ENCODE results near the gene SYT9.
A peak's percentile ranks its signal among the peaks of the same experiment; 100 is the strongest.

Gene SYT9

GRCh38 chr11:7451520-7451919 is 199.8 kb downstream of the SYT9 start:
- H3K4me3 ChIP-seq (ENCODE audit: low read depth, low read length) = no peak overlapping the region
- no peak for DNase-seq (ENCODE audit: low read depth)

GRCh38 chr11:7451952-7452494 is 200.3 kb downstream of the SYT9 start:
- no peak overlapping the region for H3K4me3 ChIP-seq (ENCODE audit: low read depth, low read length)
- DNase-seq (ENCODE audit: low read depth) = no peak
- no peak for TF ChIP-seq CTCF (IDR thresholded peaks at IDR 0.05; ENCODE audit: insufficient read depth, low read depth, low read length, missing control alignments)

More at GRCh38 chr11:7451520-7451919, 199.8 kb downstream of the SYT9 start:
- no peak for TF ChIP-seq CTCF (IDR thresholded peaks at IDR 0.05; ENCODE audit: insufficient read depth, low read depth, low read length, missing control alignments)

- H3K4me3 ChIP-seq (ENCODE audit: low read depth, low read length) = no peak overlapping the region
- TF ChIP-seq CTCF (IDR thresholded peaks at IDR 0.05; ENCODE audit: insufficient read depth, low read depth, low read length, missing control alignments) = no peak
- DNase-seq (ENCODE audit: low read depth) = no peak
Observed at GRCh38 chr11:7454854-7455253, 203.2 kb downstream of the SYT9 start.

- no peak for DNase-seq (ENCODE audit: low read depth)
- no peak overlapping the region for H3K4me3 ChIP-seq (ENCODE audit: low read depth, low read length)
- no peak for TF ChIP-seq CTCF (IDR thresholded peaks at IDR 0.05; ENCODE audit: insufficient read depth, low read depth, low read length, missing control alignments)
Observed at GRCh38 chr11:7457211-7457610, 205.5 kb downstream of the SYT9 start.

- TF ChIP-seq CTCF (IDR thresholded peaks at IDR 0.05; ENCODE audit: insufficient read depth, low read depth, low read length, missing control alignments) = no peak
- DNase-seq (ENCODE audit: low read depth) = no peak
- no peak overlapping the region for H3K4me3 ChIP-seq (ENCODE audit: low read depth, low read length)
Observed at GRCh38 chr11:7462706-7463105, 211.0 kb downstream of the SYT9 start.

GRCh38 chr11:7467652-7468051 is 215.9 kb downstream of the SYT9 start:
- no peak overlapping the region for H3K4me3 ChIP-seq (ENCODE audit: low read depth, low read length)
- no peak for TF ChIP-seq CTCF (IDR thresholded peaks at IDR 0.05; ENCODE audit: insufficient read depth, low read depth, low read length, missing control alignments)
- peak; percentile 51 for DNase-seq (ENCODE audit: low read depth)

- no peak for TF ChIP-seq CTCF (IDR thresholded peaks at IDR 0.05; ENCODE audit: insufficient read depth, low read depth, low read length, missing control alignments)
- no peak for DNase-seq (ENCODE audit: low read depth)
- H3K4me3 ChIP-seq (ENCODE audit: low read depth, low read length) = no peak overlapping the region
Observed at GRCh38 chr11:7469351-7469865, 217.7 kb downstream of the SYT9 start.
